ENCODE results near the gene TPCN2. TPM values are rescaled to one million over a fixed set of nuclear protein-coding genes. Genes with fewer than 3 reads are reported as not detected.

Gene TPCN2
- total and polyA plus RNA-seq, 2 of the 8 experiments (the other 6 are each of a cell fraction or from before 2014, with no cell fraction given) = 9.7 to 18.6 TPM

DNA sequence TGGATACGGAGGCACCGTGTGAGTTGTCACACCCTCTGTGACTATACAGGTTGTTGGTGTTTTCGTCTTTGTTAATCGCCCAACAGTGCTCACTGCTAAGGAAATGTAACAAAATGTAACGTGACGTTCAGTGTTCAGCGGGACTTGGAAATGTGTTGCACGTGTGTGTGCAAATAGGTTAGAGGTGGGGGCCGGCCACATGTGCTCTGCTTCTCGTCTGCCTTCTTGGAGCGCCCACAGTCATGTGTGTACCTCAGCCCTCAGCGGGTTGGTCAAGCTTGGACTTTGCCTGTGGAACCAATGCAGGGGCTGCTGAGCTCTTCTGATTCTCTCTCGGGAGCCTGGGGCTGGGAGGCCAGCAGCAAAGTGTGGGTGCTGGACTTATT lies 99.6 kb downstream of the TPCN2 start:
- Histone ChIP-seq H3K4me2 (ENCODE audit: insufficient read depth in 1 of 2, low read depth in 2 of 2, low read length in 2 of 2) (no peak overlapping the region), H2BK120ac (replicated peaks; ENCODE audit: low read depth, low read length) (no peak overlapping the region), H3K36me3 (ENCODE audit: control insufficient read depth in 2 of 4, insufficient read depth in 4 of 4, low read length in 3 of 4) (no peaks in the 10 kb centered on the region), H3K9me3 (ENCODE audit: insufficient read depth in 2 of 2, low read depth in 1 of 2, low read length in 1 of 2) (peaks cover 13 to 16% of the 10 kb centered on the region in 2 experiments; a peak in 3 of 4 replicates), H3K4me3 (ENCODE audit: extremely low read depth in 1 of 4, insufficient read depth in 2 of 4, low read depth in 3 of 4, low read length in 4 of 4) (no peak overlapping the region), H3K79me2 (ENCODE audit: control insufficient read depth in 1 of 2, insufficient read depth in 2 of 2, low read length in 2 of 2) (no peaks in the 10 kb centered on the region), H3K4me1 (replicated peaks in 1 of 4; ENCODE audit: control insufficient read depth in 3 of 4, insufficient read depth in 4 of 4, low read length in 3 of 4) (peaks cover 0 to 10% (median 5%) of the 10 kb centered on the region in 4 experiments), H2BK20ac (ENCODE audit: low read length) (no peak overlapping the region), H4K91ac (replicated peaks; ENCODE audit: insufficient read length, low read length) (no peak overlapping the region), H4K20me1 (replicated peaks in 1 of 2; ENCODE audit: control insufficient read depth in 1 of 2, insufficient read depth in 2 of 2, low read length in 2 of 2) (no peaks in the 10 kb centered on the region), H4K8ac (ENCODE audit: extremely low read depth, insufficient read depth, low read length) (peak overlapping the region; percentile 12; the same call in 1 of the 2 replicates), H3K79me1 (ENCODE audit: low read depth, low read length) (no peaks in the 10 kb centered on the region), H4K5ac (ENCODE audit: insufficient read length, low read depth, low read length) (no peak overlapping the region), H3K23ac (ENCODE audit: insufficient read length) (no peak overlapping the region), H2AK5ac (ENCODE audit: low read depth, low read length) (no peak overlapping the region), H3K4ac (replicated peaks; ENCODE audit: insufficient read length, low read depth, low read length) (no peak overlapping the region), H3K27me3 (replicated peaks in 1 of 4; ENCODE audit: control insufficient read depth in 3 of 4, extremely low read depth in 1 of 4, insufficient read depth in 3 of 4, low read length in 3 of 4) (no peaks in the 10 kb centered on the region), H3K27ac (ENCODE audit: low read depth, low read length) (no peak overlapping the region), H3K56ac (replicated peaks; ENCODE audit: insufficient read length, low read depth, low read length) (no peak overlapping the region), H3K23me2 (ENCODE audit: low read depth, low read length) (no peaks in the 10 kb centered on the region), H3K14ac (ENCODE audit: insufficient read length) (no peak overlapping the region), H2BK5ac (ENCODE audit: low read depth, low read length) (no peak overlapping the region), H3K9ac (replicated peaks in 1 of 4; ENCODE audit: extremely low read depth in 1 of 4, low read depth in 3 of 4, low read length in 3 of 4) (no peak overlapping the region), H2AFZ (ENCODE audit: low read length) (no peak overlapping the region), H2BK12ac (ENCODE audit: low read depth, low read length) (no peak overlapping the region), H2BK15ac (ENCODE audit: low read length) (no peak overlapping the region), H3K18ac (ENCODE audit: extremely low read depth, low read length) (no peak overlapping the region)
- FAIRE-seq = no peak
- ChIA-PET CTCF (ENCODE audit: partially characterized antibody) (interaction anchor here (3.8 kb wide), 1 partner anchor 17 kb away, joined by 22 read pairs; no protein-coding TSS in a partner anchor), POLR2A (ENCODE audit: partially characterized antibody) (no interaction called here)
- 99% methylated on average over 13 of the region's 13 CpGs; no CpG with 5 or more reads in 1 of the 2 experiments for WGBS, 2 experiments (ENCODE audit: extremely low coverage in 1 of 2, insufficient coverage in 1 of 2, insufficient read length in 1 of 2, insufficient replicate concordance in 2 of 2, low coverage in 1 of 2, low lambda C conversion rate in 2 of 2, missing lambda C conversion rate in 1 of 2)
- TF ChIP-seq RBBP5 (IDR thresholded peaks at IDR 0.05; ENCODE audit: borderline replicate concordance, low read depth, low read length) = no peak
- TF ChIP-seq SUZ12 (IDR thresholded peaks at IDR 0.05; ENCODE audit: low read length) = no peak
- TF ChIP-seq KDM4A (IDR thresholded peaks at IDR 0.05; ENCODE audit: low read depth, low read length, severe bottlenecking) = no peak
- TF ChIP-seq, protein P1, sequence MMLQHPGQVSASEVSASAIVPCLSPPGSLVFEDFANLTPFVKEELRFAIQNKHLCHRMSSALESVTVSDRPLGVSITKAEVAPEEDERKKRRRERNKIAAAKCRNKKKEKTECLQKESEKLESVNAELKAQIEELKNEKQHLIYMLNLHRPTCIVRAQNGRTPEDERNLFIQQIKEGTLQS (IDR thresholded peaks at IDR 0.05; ENCODE audit: insufficient read depth, low read depth, low read length) = no peak
- TF ChIP-seq HDAC6 (IDR thresholded peaks at IDR 0.05; ENCODE audit: low read depth, low read length) = no peak
- no peak for TF ChIP-seq POLR2A (IDR thresholded peaks at IDR 0.05; ENCODE audit: control extremely low read depth in 1 of 2, low read depth in 2 of 2, low read length in 2 of 2)
- TF ChIP-seq NRF1 (IDR thresholded peaks at IDR 0.05; ENCODE audit: low read depth, low read length) = no peak
- TF ChIP-seq EP300 (IDR thresholded peaks at IDR 0.05; ENCODE audit: borderline replicate concordance in 1 of 2, low read depth in 2 of 2, low read length in 2 of 2) = no peak
- DNase-seq (ENCODE audit: low read depth in 1 of 2, low spot score in 2 of 2) = no peak
